Testis (tissue), 2 donors: ENCODE measurements around the gene FUT3.

Experiments used
- POLR2A ChIP-seq: fragments of 450-650 bp; IDR thresholded peaks from one replicate; pipeline ENCODE4 v1.6.1; 2017; ENCODE audit warnings: antibody characterized with exemption, mild to moderate bottlenecking, moderate library complexity
- TF ChIP-seq, protein P1 (sequence below), 3 experiments: fragments of 450-650 bp in 2 of 3; fragments of 200-600 bp in 1 of 3; sonication (generic) in 1 of 3; IDR thresholded peaks; one replicate each; pipeline ENCODE4 v1.5.1; 2016 to 2019; ENCODE audit warnings: antibody characterized with exemption in 3 of 3, mild to moderate bottlenecking in 2 of 3, moderate library complexity in 1 of 3

DNA sequence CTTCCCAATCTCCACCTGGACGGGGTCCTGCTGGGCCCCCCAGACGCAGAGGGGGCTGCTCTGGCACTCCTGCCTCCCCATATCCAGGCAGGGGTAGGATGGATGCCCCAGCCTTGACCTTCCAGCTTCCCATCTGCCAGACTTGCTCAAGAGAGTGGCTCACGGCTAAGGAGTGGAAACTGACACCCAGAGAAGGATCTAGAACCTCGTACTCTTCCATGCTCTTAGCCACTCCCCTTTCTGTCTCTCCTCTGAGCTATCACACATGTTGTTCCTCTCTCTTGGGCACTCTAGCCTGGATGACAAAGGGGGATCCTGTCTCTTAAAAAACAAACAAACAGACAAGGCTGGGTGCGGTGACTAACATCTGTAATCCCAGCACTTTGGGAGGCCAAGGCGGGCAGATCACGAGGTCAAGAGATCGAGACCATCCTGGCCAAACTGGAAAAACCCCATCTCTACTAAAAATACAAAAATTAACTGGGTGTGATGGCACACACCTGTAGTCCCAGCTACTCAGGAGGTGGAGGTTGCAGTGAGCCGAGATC lies 31.2 kb upstream of the FUT3 start:
- TF ChIP-seq, protein P1, sequence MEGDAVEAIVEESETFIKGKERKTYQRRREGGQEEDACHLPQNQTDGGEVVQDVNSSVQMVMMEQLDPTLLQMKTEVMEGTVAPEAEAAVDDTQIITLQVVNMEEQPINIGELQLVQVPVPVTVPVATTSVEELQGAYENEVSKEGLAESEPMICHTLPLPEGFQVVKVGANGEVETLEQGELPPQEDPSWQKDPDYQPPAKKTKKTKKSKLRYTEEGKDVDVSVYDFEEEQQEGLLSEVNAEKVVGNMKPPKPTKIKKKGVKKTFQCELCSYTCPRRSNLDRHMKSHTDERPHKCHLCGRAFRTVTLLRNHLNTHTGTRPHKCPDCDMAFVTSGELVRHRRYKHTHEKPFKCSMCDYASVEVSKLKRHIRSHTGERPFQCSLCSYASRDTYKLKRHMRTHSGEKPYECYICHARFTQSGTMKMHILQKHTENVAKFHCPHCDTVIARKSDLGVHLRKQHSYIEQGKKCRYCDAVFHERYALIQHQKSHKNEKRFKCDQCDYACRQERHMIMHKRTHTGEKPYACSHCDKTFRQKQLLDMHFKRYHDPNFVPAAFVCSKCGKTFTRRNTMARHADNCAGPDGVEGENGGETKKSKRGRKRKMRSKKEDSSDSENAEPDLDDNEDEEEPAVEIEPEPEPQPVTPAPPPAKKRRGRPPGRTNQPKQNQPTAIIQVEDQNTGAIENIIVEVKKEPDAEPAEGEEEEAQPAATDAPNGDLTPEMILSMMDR (IDR thresholded peaks at IDR 0.05), result no peak
- TF ChIP-seq POLR2A, result no peak
